Smooth muscle cell of the umbilical artery (primary cell): Measurements from ENCODE around the gene MRGPRE. TPM values are rescaled to one million over a fixed set of nuclear protein-coding genes. Genes with fewer than 3 reads are reported as not detected.

Source experiments
- total RNA-seq: library from RNA; depleted of rRNA; stranded (reverse); fragments of >200 nt; gene quantifications from 2 replicates; pipeline ENCODE4 v1.2.3, GENCODE V29; 2014

MRGPRE gene
- total RNA-seq = not detected in 2 replicates

GRCh38 chr11:3231851-3232744, at the start of gene MRGPRE:
MRGPRE (minus strand) TSS chr11:3232417; CDS start chr11:3228799, 3,618 bp downstream.

GRCh38 chr11:3218483-3219280, 13.5 kb downstream of the MRGPRE start, which contains the start of gene MRGPRG:
MRGPRG (minus strand) TSS chr11:3218813; CDS start chr11:3218813, 0 bp downstream.

Other genes with a start within 250 kb of the MRGPRE start
- 91.5 and 149 TPM in 2 replicates for gene NAP1L4, start 240.1 kb downstream of the MRGPRE start, total RNA-seq
- gene CARS1, start 175.0 kb downstream of the MRGPRE start, total RNA-seq = 85.7 and 87.9 TPM in 2 replicates
- 26.4 and 38.6 TPM in 2 replicates for gene OSBPL5, start 67.1 kb downstream of the MRGPRE start, total RNA-seq
- gene MRGPRG, start 13.6 kb downstream of the MRGPRE start, total RNA-seq = not detected in 2 replicates
- gene ZNF195, start 146.7 kb upstream of the MRGPRE start, total RNA-seq = 16.9 and 23.1 TPM in 2 replicates